CD8-positive, alpha-beta memory T cell (primary cell): ENCODE data around the gene GH2. TPM values are rescaled to one million over a fixed set of nuclear protein-coding genes. Genes with fewer than 3 reads are reported as not detected.
"Not testable (repeated sequence)": the region's sequence is repeated elsewhere in the genome, so short reads cannot be mapped to it uniquely, and the experiment has no call there.

ENCODE experiments used
- CTCF ChIA-PET: fragments of 350-600 bp; sonication (Branson Sonifier 250); formaldehyde crosslinking; loops from one replicate; lab custom pipeline; 2021; ENCODE audit warnings: antibody characterized with exemption; lab: Charles Lee
- POLR2A ChIA-PET: fragments of 350-600 bp; sonication (Branson Sonifier 250); formaldehyde crosslinking; loops from one replicate; lab custom pipeline; 2021; ENCODE audit warnings: antibody characterized with exemption; lab: Charles Lee
- DNase-seq, 5 donors: peaks; one replicate each; pipeline versions ENCODE4 v3.0.0 to v3.0.0-alpha.2; 2020 to 2022; ENCODE audit warnings: mixed read lengths in 1 of 5
- H3K27ac ChIP-seq: one replicate; pipeline ENCODE4 v1.7.0; 2013; ENCODE audit warnings: low read depth, mild to moderate bottlenecking, low read length, moderate library complexity
- H3K27me3 ChIP-seq: 2 replicates; pipeline ENCODE4 v1.7.0; 2013; ENCODE audit warnings: low read length, mild to moderate bottlenecking; ENCODE audit not compliant: insufficient read depth, poor library complexity, severe bottlenecking
- H3K36me3 ChIP-seq: 2 replicates; pipeline ENCODE4 v1.7.0; 2013; ENCODE audit warnings: mild to moderate bottlenecking, low read length, moderate library complexity; ENCODE audit not compliant: insufficient read depth
- H3K4me1 ChIP-seq: 2 replicates; pipeline ENCODE4 v1.7.0; 2013; ENCODE audit warnings: mild to moderate bottlenecking, low read length, moderate library complexity; ENCODE audit not compliant: insufficient read depth
- H3K4me3 ChIP-seq: 2 replicates; pipeline ENCODE4 v1.7.0; 2013; ENCODE audit warnings: mild to moderate bottlenecking, low read length
- H3K9me3 ChIP-seq: 2 replicates; pipeline ENCODE4 v1.7.0; 2013; ENCODE audit warnings: mild to moderate bottlenecking, low read length
- H3K27ac Mint-ChIP-seq, 8 donors: one replicate each; pipeline ENCODE4 v1.8.0; 2020 to 2021; ENCODE audit warnings: mixed read lengths in 8 of 8, mild to moderate bottlenecking in 6 of 8, inconsistent platforms in 3 of 8, moderate library complexity in 3 of 8
- H3K27me3 Mint-ChIP-seq, 2 donors: one replicate each; pipeline ENCODE4 v1.8.0; 2020 to 2021; ENCODE audit warnings: mixed read lengths in 2 of 2, mild to moderate bottlenecking in 1 of 2, moderate library complexity in 1 of 2
- H3K36me3 Mint-ChIP-seq, 3 donors: one replicate each; pipeline ENCODE4 v1.8.0; 2020 to 2021; ENCODE audit warnings: mixed read lengths in 3 of 3, inconsistent platforms in 1 of 3, mild to moderate bottlenecking in 1 of 3
- H3K4me1 Mint-ChIP-seq, 3 donors: one replicate each; pipeline ENCODE4 v1.8.0; 2020 to 2021; ENCODE audit warnings: mixed read lengths in 3 of 3, inconsistent platforms in 1 of 3, mild to moderate bottlenecking in 1 of 3
- H3K4me3 Mint-ChIP-seq, 7 donors: one replicate each; pipeline ENCODE4 v1.8.0; 2020 to 2021; ENCODE audit warnings: mixed read lengths in 7 of 7, mild to moderate bottlenecking in 6 of 7, moderate library complexity in 4 of 7, inconsistent platforms in 2 of 7
- H3K9me3 Mint-ChIP-seq, 5 donors: one replicate each; pipeline ENCODE4 v1.8.0; 2020 to 2022; ENCODE audit warnings: mixed read lengths in 5 of 5, mild to moderate bottlenecking in 3 of 5, moderate library complexity in 2 of 5, inconsistent platforms in 1 of 5
- polyA plus RNA-seq: library from polyadenylated mRNA; unstranded; fragments of 300-500 nt; fragmentation: Illumina TruSeq; gene quantifications from one replicate; pipeline ENCODE4 v1.2.3, GENCODE V29; 2021
- total RNA-seq, 2 experiments: library from RNA; stranded (reverse); gene quantifications; one replicate each; pipeline ENCODE4 v1.2.3, GENCODE V29; 2021

The GH2 gene
- total and polyA plus RNA-seq, 3 experiments from 2014 or later, result not detected

DNA sequence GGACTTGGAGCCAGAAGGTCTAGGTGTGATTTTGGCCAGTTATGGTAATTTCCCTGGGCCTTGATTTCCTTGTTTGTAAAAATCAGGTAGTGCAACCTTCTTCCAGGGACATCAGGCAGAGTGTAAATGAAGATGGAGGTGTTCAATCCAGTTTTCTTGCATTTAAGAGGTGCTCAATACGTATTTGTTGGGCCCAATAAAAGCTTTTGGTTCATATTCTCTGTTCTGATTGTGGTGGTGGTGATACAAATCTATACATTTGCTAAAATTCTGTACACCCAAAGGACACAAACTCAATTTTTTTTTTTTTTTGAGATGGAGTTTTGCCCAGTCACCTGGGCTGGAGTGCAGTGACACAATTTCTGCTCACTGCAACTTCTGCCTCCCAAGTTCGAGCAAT lies 44.4 kb upstream of the GH2 start:
- no peak overlapping the region for H3K4me3 ChIP-seq
- H3K27me3 ChIP-seq, result no peaks in the 10 kb centered on the region
- no peaks in the 10 kb centered on the region for H3K36me3 ChIP-seq
- peaks cover 0 to 10% (median 0%) of the 10 kb centered on the region in 3 donors for H3K36me3 Mint-ChIP-seq
- peaks cover 5 to 8% (median 7%) of the 10 kb centered on the region in 3 donors for H3K4me1 Mint-ChIP-seq
- POLR2A ChIA-PET, result no interaction called here
- CTCF ChIA-PET, result interaction anchor here (0.8 to 1.0 kb wide), 3 partner anchors 20 to 208 kb away, joined by 3 to 4 read pairs (median 3); no protein-coding TSS in a partner anchor
- H3K27ac Mint-ChIP-seq, result peak overlapping the region in 1 of 8 donors; percentile 64
- H3K9me3 Mint-ChIP-seq, result no peaks in the 10 kb centered on the region
- no peak overlapping the region for H3K4me3 Mint-ChIP-seq
- no peaks in the 10 kb centered on the region for H3K27me3 Mint-ChIP-seq
- H3K27ac ChIP-seq, result no peak overlapping the region
- no peak for DNase-seq
- peaks cover 8% of the 10 kb centered on the region for H3K4me1 ChIP-seq
- no peaks in the 10 kb centered on the region for H3K9me3 ChIP-seq

DNA sequence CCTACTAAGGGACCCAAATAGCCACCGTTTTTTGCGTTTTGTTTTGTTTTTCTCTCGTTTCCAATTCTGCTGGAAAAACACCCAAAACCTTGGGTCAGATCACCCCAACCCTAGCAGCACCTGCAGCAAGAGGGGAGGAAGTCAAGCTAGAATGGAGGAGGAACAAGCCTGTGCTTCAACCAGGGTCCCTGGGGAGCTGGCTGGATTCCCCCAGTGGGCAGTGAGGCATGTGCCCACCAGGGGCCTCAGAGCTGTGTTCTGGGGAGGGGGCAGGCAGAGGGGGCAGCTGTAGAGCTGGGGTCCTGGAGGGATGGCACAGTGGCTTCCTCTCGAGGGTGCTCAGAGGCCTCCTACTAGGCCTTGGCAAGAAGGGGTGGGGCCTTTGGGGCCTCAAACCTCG lies 43.9 kb upstream of the GH2 start:
- H3K4me3 Mint-ChIP-seq, result no peak overlapping the region
- ChIA-PET POLR2A (no interaction called here), CTCF (no interaction called here)
- peaks cover 0 to 9% (median 0%) of the 10 kb centered on the region in 3 donors for H3K36me3 Mint-ChIP-seq
- no peaks in the 10 kb centered on the region for H3K9me3 ChIP-seq
- DNase-seq, result peak in 1 of 5 donors; percentile 38
- no peaks in the 10 kb centered on the region for H3K36me3 ChIP-seq
- no peaks in the 10 kb centered on the region for H3K27me3 ChIP-seq
- no peak overlapping the region for H3K27ac ChIP-seq
- no peaks in the 10 kb centered on the region for H3K27me3 Mint-ChIP-seq
- H3K4me3 ChIP-seq, result no peak overlapping the region
- peaks cover under 1 to 2% (median 2%) of the 10 kb centered on the region in 3 donors for H3K4me1 Mint-ChIP-seq
- peak overlapping the region in 1 of 8 donors; percentile 12 for H3K27ac Mint-ChIP-seq
- peaks cover 2% of the 10 kb centered on the region for H3K4me1 ChIP-seq
- H3K9me3 Mint-ChIP-seq, result no peaks in the 10 kb centered on the region

DNA sequence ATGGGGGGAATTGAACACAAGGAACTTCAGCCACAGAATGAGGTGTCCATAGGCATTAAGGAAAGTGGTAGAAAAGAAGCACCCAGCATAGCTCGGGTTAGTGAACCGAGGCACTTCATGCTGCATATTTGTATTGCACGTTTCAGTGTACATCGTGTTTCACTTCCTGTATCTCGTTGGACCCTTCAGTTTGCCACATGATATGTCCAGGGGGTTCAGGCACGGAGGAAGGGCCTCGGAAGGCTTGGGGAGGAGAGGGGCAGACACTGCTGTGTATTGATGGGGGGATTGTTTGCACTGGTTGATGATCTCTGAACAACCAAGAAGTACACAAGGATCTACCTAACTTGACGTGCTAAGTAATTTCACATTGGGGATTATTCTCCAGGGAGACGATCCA lies 40.7 kb upstream of the GH2 start:
- H3K4me3 Mint-ChIP-seq, DNase-seq, POLR2A ChIA-PET, H3K36me3 Mint-ChIP-seq, H3K4me1 ChIP-seq, H3K27me3 Mint-ChIP-seq, H3K9me3 Mint-ChIP-seq, H3K9me3 ChIP-seq, H3K27ac ChIP-seq, H3K27me3 ChIP-seq, H3K4me3 ChIP-seq, H3K27ac Mint-ChIP-seq, H3K36me3 ChIP-seq: not testable (repeated sequence)
- CTCF ChIA-PET, result interaction anchor here (0.7 to 15.5 kb wide), 4 partner anchors 24 to 426 kb away, joined by 3 to 212 read pairs (median 10); no protein-coding TSS in a partner anchor
- H3K4me1 Mint-ChIP-seq, result peaks cover 6 to 10% (median 10%) of the 10 kb centered on the region in 3 donors

DNA sequence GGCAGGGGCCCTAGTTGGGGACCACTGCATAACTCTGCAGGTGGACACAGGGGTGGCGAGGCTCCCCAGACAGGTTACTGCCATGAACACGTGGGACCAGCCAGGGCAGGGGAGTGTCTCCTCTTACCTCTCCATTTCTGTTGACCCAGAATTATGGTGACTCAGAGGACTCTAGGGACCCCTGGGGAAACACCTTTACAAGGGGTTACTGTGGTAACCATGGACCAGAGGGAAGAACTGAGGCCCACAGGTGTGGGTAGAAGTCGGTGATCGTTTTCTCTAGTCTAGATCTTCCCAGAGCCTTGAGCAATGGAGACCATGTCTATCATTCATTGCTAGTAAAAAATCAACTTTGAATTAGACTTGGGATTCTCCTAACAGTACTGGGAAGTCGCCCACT lies 39.0 kb upstream of the GH2 start:
- H3K4me3 ChIP-seq, H3K36me3 Mint-ChIP-seq, H3K9me3 Mint-ChIP-seq, DNase-seq, H3K27ac ChIP-seq, H3K36me3 ChIP-seq, H3K27me3 ChIP-seq, H3K4me1 ChIP-seq, H3K4me3 Mint-ChIP-seq, H3K9me3 ChIP-seq, POLR2A ChIA-PET, H3K27me3 Mint-ChIP-seq: not testable (repeated sequence)
- CTCF ChIA-PET, result interaction anchor here (0.9 to 15.5 kb wide), 12 partner anchors 10 to 211 kb away, joined by 3 to 212 read pairs (median 14); partner anchors contain the start of genes CD79B, CSHL1, ERN1 and ICAM2
- Mint-ChIP-seq H3K4me1 (peaks cover 6 to 10% (median 10%) of the 10 kb centered on the region in 3 donors), H3K27ac (peak overlapping the region in 1 of 8 donors; percentile 42)

DNA sequence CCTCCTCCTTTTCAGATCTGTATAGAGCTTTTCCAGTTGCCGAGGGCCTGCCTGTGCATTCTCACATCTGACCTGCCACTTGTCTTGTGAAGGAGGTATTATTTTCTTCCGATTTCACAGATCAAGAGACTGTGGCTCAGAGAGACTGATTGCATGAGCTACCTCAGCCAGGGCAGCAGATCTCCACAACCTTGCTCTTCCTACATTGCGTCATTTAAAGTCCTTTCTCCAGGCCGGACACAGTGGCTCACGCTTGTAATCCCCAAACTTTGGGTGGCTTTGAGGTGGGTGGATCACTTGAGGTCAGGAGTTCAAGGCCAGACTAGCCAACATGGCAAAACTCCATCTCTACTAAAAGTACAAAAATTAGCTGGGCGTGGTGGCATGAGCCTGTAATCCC lies 38.3 kb upstream of the GH2 start:
- not testable (repeated sequence) for DNase-seq, H3K36me3 ChIP-seq, H3K9me3 Mint-ChIP-seq, H3K36me3 Mint-ChIP-seq, H3K4me3 ChIP-seq, H3K27me3 Mint-ChIP-seq, H3K27me3 ChIP-seq, H3K4me3 Mint-ChIP-seq, H3K9me3 ChIP-seq, H3K4me1 ChIP-seq, H3K27ac ChIP-seq
- CTCF ChIA-PET, result interaction anchor here (0.8 to 15.5 kb wide), 40 partner anchors 7 to 234 kb away, joined by 3 to 212 read pairs (median 5); partner anchors contain the start of genes CD79B, CSHL1, ERN1 and ICAM2
- POLR2A ChIA-PET, result interaction anchor here (0.7 to 2.5 kb wide), 5 partner anchors 47 to 226 kb away, joined by 4 to 13 read pairs (median 7); partner anchors contain the start of gene ICAM2
- peak overlapping the region in 2 of 8 donors; percentile 55 to 58 for H3K27ac Mint-ChIP-seq
- peaks cover 6 to 10% (median 10%) of the 10 kb centered on the region in 3 donors for H3K4me1 Mint-ChIP-seq

DNA sequence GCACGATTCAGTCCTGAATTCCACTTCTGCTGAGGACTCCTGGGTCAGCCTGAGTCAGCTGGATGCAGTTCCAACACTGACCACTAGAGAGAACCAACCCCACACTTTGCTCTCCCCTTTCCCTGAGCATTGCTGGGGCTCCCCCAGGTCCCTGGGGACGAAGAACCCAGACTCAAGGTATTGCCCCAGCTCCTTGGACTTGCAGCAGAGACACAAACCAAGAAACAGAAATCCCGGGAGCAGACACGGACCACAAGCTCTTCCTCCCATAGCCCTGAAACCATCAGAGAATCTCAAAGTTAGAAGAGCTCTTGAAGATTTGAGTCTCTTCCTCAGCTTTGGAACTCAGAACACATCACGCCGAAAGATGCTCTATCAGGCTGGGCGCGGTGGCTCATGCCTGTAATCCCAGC lies 37.6 kb upstream of the GH2 start:
- Histone ChIP-seq H3K36me3 (no peaks in the 10 kb centered on the region), H3K9me3 (no peaks in the 10 kb centered on the region), H3K27ac (no peak overlapping the region), H3K4me3 (no peak overlapping the region), H3K4me1 (peaks cover 8% of the 10 kb centered on the region), H3K27me3 (no peaks in the 10 kb centered on the region)
- CTCF ChIA-PET, result interaction anchor here (0.8 to 15.5 kb wide), 48 partner anchors 8 to 363 kb away, joined by 3 to 212 read pairs (median 4); partner anchors contain the start of genes CD79B, CSHL1, ERN1 and ICAM2
- Mint-ChIP-seq H3K4me1 (peaks cover 6 to 10% (median 10%) of the 10 kb centered on the region in 3 donors), H3K27me3 (peaks cover 0 to 3% of the 10 kb centered on the region in 2 donors), H3K36me3 (no peaks in the 10 kb centered on the region), H3K9me3 (no peaks in the 10 kb centered on the region), H3K4me3 (no peak overlapping the region), H3K27ac (peak overlapping the region in 5 of 8 donors; percentile 17 to 78 (median 63))
- peak; percentile 57 to 81 (median 71) for DNase-seq
- POLR2A ChIA-PET, result interaction anchor here (0.7 to 2.5 kb wide), 5 partner anchors 48 to 227 kb away, joined by 4 to 13 read pairs (median 7); partner anchors contain the start of gene ICAM2

DNA sequence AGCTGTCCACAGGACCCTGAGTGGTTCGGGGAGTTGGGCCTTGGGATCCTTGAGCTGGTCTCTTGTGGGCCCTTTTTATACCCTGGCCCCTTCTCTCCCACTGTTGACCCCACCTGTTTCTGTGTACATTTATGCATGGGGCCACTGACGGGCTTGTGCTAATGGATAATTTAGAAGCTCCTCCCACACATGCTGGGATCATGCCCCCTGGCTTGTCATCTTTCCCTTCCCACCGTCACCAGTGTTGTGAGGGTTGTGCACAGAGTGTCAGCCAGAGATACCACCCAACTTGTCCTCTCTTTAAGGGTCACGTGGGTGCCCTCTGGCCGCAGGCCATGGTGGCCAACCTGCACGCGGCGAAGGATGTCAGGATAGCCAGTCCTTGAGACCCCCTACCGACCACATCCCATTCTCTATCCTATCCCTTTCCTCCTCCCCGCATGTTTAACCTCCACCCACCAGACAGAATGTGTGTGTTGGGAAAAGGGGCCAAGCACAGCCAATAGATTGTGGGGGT lies 37.1 kb upstream of the GH2 start, which contains the start of gene GH1:
GH1 (minus strand) TSS at position 51 of the 517 bp plus-strand sequence. CDS start 63 bp downstream, outside the sequence.
- not testable (repeated sequence) for H3K9me3 ChIP-seq, H3K27ac ChIP-seq, H3K36me3 ChIP-seq, DNase-seq, H3K9me3 Mint-ChIP-seq, H3K4me1 ChIP-seq, H3K4me3 Mint-ChIP-seq, H3K27me3 ChIP-seq, H3K27me3 Mint-ChIP-seq, H3K4me3 ChIP-seq, H3K36me3 Mint-ChIP-seq
- H3K27ac Mint-ChIP-seq, result peak within 1 kb of the TSS in 5 of 8 donors; percentile 17 to 78 (median 63)
- ChIA-PET CTCF (interaction anchor here (0.9 to 15.5 kb wide), 43 partner anchors 8 to 364 kb away, joined by 3 to 212 read pairs (median 5); partner anchors contain the start of genes CD79B, CSHL1, ERN1 and ICAM2), POLR2A (interaction anchor here (1.2 to 2.5 kb wide), 3 partner anchors 101 to 215 kb away, joined by 4 to 13 read pairs (median 9); partner anchors contain the start of gene ICAM2)
- peaks cover 6 to 10% (median 10%) of the 10 kb centered on the region in 3 donors for H3K4me1 Mint-ChIP-seq

DNA sequence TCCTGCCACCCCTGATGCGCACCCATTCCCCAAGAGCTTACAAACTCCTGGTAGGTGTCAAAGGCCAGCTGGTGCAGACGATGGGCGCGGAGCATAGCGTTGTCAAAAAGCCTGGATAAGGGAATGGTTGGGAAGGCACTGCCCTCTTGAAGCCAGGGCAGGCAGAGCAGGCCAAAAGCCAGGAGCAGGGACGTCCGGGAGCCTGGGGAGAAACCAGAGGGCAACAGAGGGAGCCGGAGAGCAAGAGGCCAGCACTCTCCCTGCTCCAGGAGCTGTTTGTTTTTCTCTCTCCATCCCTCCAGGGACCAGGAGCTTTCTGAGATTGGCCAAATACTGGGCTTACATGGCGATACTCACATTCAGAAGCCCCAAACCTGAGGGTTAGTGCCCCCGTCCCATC lies 36.6 kb upstream of the GH2 start:
- peaks cover 0 to 3% of the 10 kb centered on the region in 2 donors for H3K27me3 Mint-ChIP-seq
- Histone ChIP-seq H3K4me3 (no peak overlapping the region), H3K9me3 (no peaks in the 10 kb centered on the region), H3K27ac (no peak overlapping the region), H3K36me3 (no peaks in the 10 kb centered on the region), H3K4me1 (peaks cover 8% of the 10 kb centered on the region), H3K27me3 (no peaks in the 10 kb centered on the region)
- no peak overlapping the region for H3K4me3 Mint-ChIP-seq
- ChIA-PET CTCF (interaction anchor here (1.0 to 15.5 kb wide), 22 partner anchors 7 to 364 kb away, joined by 3 to 212 read pairs (median 10); partner anchors contain the start of genes CD79B, CSHL1, ERN1 and ICAM2), POLR2A (interaction anchor here (2.5 kb wide), 1 partner anchor 107 kb away, joined by 13 read pairs; no protein-coding TSS in a partner anchor)
- DNase-seq, result no peak
- H3K27ac Mint-ChIP-seq, result no peak overlapping the region
- no peaks in the 10 kb centered on the region for H3K9me3 Mint-ChIP-seq
- no peaks in the 10 kb centered on the region for H3K36me3 Mint-ChIP-seq
- peaks cover 6 to 10% (median 10%) of the 10 kb centered on the region in 3 donors for H3K4me1 Mint-ChIP-seq
